Neural crest cell (in vitro differentiated cells): ENCODE results near the gene RRP7A. TPM values are rescaled to one million over a fixed set of nuclear protein-coding genes. Genes with fewer than 3 reads are reported as not detected.
"Not testable (repeated sequence)": the region's sequence is repeated elsewhere in the genome, so short reads cannot be mapped to it uniquely, and the experiment has no call there.

Source experiments
- DNase-seq: peaks from one replicate; pipeline ENCODE4 v3.0.0; 2021; ENCODE audit warnings: low read depth, mixed read lengths, low spot score
- H3K27ac Mint-ChIP-seq: one replicate; pipeline ENCODE4 v1.8.0; 2021; ENCODE audit warnings: mild to moderate bottlenecking, mixed read lengths; ENCODE audit not compliant: unreplicated experiment
- H3K27me3 Mint-ChIP-seq: 2 replicates; pipeline ENCODE4 v1.8.0; 2021; ENCODE audit warnings: low read depth, mild to moderate bottlenecking, mixed read lengths
- H3K36me3 Mint-ChIP-seq: 2 replicates; pipeline ENCODE4 v1.8.0; 2021; ENCODE audit warnings: low read depth, mild to moderate bottlenecking, mixed read lengths
- H3K4me1 Mint-ChIP-seq: 2 replicates; pipeline ENCODE4 v1.8.0; 2021; ENCODE audit warnings: mixed read lengths
- H3K4me3 Mint-ChIP-seq: one replicate; pipeline ENCODE4 v1.8.0; 2021; ENCODE audit warnings: mild to moderate bottlenecking, mixed read lengths
- H3K9me3 Mint-ChIP-seq: 2 replicates; pipeline ENCODE4 v1.8.0; 2021; ENCODE audit warnings: mixed read lengths
- total RNA-seq: library from RNA; stranded (reverse); gene quantifications from 2 replicates; pipeline ENCODE4 v1.2.1, GENCODE V29; 2021
- TF ChIP-seq, protein P1 (sequence below): fragments of 200-600 bp; sonication (generic); conservative IDR thresholded peaks from 2 replicates; pipeline ENCODE4 v1.5.0; 2021; ENCODE audit warnings: antibody characterized with exemption, mild to moderate bottlenecking

The RRP7A gene
- total RNA-seq, 1 donor from 2014 or later = 78.0 TPM

DNA sequence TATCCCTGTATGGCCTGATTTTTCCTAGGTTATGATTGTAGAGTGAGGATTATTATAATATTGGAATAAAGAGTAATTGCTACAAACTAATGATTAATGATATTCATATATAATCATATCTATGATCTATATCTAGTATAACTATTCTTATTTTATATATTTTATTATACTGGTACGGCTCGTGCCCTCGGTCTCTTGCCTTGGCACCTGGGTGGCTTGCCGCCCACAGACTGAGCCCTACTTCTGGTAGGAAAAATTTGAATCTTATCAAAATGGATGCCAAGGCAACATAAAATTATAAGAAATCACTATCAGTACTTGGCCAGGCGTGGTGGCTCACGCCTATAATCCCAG, 32.7 kb upstream of the RRP7A start:
- DNase-seq, H3K27ac Mint-ChIP-seq, H3K36me3 Mint-ChIP-seq, H3K9me3 Mint-ChIP-seq: not testable (repeated sequence)
- Mint-ChIP-seq H3K4me3 (peak overlapping the region; percentile 86), H3K4me1 (peaks cover 11% of the 10 kb centered on the region), H3K27me3 (peaks cover 23% of the 10 kb centered on the region)
- TF ChIP-seq, protein P1, sequence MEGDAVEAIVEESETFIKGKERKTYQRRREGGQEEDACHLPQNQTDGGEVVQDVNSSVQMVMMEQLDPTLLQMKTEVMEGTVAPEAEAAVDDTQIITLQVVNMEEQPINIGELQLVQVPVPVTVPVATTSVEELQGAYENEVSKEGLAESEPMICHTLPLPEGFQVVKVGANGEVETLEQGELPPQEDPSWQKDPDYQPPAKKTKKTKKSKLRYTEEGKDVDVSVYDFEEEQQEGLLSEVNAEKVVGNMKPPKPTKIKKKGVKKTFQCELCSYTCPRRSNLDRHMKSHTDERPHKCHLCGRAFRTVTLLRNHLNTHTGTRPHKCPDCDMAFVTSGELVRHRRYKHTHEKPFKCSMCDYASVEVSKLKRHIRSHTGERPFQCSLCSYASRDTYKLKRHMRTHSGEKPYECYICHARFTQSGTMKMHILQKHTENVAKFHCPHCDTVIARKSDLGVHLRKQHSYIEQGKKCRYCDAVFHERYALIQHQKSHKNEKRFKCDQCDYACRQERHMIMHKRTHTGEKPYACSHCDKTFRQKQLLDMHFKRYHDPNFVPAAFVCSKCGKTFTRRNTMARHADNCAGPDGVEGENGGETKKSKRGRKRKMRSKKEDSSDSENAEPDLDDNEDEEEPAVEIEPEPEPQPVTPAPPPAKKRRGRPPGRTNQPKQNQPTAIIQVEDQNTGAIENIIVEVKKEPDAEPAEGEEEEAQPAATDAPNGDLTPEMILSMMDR = peak; percentile 4

DNA sequence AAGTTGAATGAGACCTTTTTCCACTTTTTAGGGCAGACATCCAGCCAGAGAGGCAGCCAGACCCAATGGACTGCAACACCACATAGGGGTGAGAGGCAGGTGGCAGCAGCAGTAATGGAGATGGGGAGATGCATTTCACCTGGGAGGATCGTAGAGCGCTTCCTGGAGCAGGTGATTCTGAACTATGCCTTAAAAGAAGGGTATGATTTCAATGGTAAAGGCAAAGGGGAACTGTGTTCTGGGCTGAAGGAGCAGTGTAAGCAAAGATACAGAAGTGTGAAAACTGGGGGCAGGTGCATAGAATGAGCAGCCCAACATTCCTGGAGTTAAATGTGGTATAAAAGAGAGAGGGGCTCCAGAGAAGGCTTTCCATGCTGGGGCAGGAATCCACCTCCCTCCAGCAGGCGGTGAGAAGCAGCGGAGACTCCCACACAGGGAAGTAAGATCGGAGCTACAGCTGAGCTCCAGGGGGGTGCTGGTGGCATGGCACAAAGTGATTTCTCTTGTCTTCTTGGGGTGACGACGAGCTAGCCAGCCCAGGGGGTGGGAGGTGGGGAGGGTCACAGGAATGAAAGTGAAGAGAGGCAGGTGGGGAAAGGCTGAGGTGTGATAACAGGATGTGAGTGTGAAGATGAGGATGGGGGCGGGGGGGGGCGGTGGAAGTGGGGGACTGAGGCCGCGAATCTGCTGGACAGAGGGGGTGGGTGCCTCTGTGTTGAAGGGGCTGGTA, 29.9 kb upstream of the RRP7A start:
- no peak for DNase-seq
- TF ChIP-seq, protein P1 = no peak
- H3K4me1 Mint-ChIP-seq = peaks cover 11% of the 10 kb centered on the region
- H3K27me3 Mint-ChIP-seq = peaks cover 23% of the 10 kb centered on the region
- peaks cover 4% of the 10 kb centered on the region for H3K9me3 Mint-ChIP-seq
- no peaks in the 10 kb centered on the region for H3K36me3 Mint-ChIP-seq
- no peak overlapping the region for H3K4me3 Mint-ChIP-seq
- H3K27ac Mint-ChIP-seq = no peak overlapping the region

DNA sequence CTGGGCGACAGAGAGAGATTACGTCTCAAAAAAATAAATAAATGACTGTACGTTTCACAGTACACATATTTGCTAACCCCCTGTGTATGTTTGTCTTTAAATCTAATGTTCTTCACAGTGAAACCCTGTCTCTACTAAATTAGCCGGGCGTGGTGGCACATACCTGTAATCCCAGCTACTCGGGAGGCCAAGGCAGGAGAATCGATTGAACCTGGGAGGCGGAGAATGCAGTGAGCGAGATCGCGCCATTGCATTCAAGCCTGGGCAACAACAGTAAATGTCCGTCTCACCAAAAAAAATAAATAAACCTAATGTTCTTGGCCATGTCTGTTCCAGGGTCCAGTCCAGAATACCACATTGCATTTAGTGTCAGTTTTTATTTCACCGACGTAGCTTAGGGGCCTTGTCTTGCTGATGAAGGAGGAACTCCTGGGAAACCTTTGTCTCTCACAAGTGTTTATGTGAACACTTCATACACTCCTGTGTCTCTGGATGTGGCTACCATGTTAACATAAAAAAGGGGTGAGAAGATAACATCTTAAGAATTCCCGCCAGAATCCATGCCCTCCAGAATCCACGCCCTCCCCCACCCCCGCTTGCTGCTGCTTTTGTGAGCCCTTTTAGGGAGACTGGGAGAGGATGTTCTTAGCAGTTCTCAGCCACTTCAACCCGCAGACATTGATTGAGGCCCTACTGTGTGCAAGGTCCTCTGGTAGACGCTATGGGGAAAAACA, 29.2 kb upstream of the RRP7A start:
- Mint-ChIP-seq H3K4me1 (peaks cover 9% of the 10 kb centered on the region), H3K9me3 (peaks cover 4% of the 10 kb centered on the region), H3K27me3 (peaks cover 22% of the 10 kb centered on the region), H3K36me3 (no peaks in the 10 kb centered on the region), H3K27ac (no peak overlapping the region), H3K4me3 (no peak overlapping the region)
- TF ChIP-seq, protein P1 = no peak
- no peak for DNase-seq

DNA sequence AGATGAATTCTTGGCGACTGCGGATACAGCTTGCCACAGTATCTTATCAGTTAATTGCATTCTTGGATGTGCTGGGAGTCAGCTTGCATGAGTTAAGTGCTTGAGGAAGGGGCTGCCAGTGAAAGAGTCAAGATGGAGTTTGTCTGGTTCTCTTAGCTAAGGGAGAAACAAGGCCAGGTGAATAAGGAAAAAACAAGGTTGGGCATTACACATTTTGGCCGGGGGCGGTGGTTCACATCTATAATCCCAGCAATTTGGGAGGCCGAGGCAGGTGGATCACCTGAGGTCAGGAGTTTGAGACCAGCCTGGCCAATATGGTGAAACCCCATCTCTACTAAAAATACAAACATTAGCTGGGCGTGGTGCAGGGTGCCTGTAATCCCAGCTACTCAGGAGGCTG, 28.5 kb upstream of the RRP7A start:
- H3K27ac Mint-ChIP-seq, H3K4me1 Mint-ChIP-seq, H3K4me3 Mint-ChIP-seq, H3K36me3 Mint-ChIP-seq, DNase-seq, H3K9me3 Mint-ChIP-seq: not testable (repeated sequence)
- peaks cover 19% of the 10 kb centered on the region for H3K27me3 Mint-ChIP-seq

DNA sequence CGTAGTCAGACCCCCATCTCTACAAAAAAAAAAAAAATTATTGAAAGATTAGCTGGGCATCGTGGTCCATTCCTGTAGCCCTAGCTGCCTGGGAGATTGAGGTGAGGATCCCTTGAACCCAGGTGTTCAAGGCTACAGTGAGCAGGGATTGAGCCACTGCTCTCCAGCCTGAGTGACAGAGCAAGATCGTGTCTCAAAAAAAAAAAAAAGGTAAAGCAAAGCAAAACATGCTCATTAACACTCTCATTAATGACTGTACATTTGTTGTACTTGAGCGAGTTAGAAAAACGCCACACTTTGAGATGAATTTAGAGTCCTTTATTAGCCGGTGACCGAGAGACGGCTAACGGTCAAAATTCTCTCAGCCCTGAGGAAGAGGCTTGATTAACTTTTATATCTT, 28.0 kb upstream of the RRP7A start:
- peaks cover 4% of the 10 kb centered on the region for H3K9me3 Mint-ChIP-seq
- no peak overlapping the region for H3K27ac Mint-ChIP-seq
- no peak overlapping the region for H3K4me3 Mint-ChIP-seq
- H3K36me3 Mint-ChIP-seq = no peaks in the 10 kb centered on the region
- no peak for DNase-seq
- peaks cover 14% of the 10 kb centered on the region for H3K27me3 Mint-ChIP-seq
- TF ChIP-seq, protein P1 = no peak
- H3K4me1 Mint-ChIP-seq = no peaks in the 10 kb centered on the region

DNA sequence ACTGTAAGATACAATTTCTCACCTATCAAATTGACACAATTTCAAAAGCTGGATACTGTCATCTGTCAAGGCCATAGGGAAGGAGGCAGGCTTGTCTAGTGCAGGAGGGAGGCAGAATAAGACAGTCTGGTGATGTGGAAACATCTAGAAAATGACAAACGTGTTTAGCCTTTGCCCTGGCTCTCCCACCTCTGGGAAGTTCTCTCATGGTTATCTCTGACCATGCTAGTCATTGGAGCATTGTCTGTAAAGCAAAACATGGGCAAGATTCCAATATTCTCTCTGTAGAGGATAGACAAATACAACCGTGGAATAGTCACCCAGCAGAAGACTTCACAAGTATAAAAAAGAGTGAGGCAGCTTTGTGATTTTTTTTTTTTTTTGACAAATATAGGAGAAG, 25.1 kb upstream of the RRP7A start:
- TF ChIP-seq, protein P1 = no peak
- Mint-ChIP-seq H3K27me3 (peaks cover 9% of the 10 kb centered on the region), H3K4me3 (no peak overlapping the region), H3K36me3 (no peaks in the 10 kb centered on the region), H3K4me1 (no peaks in the 10 kb centered on the region), H3K27ac (no peak overlapping the region), H3K9me3 (no peaks in the 10 kb centered on the region)
- DNase-seq = no peak

DNA sequence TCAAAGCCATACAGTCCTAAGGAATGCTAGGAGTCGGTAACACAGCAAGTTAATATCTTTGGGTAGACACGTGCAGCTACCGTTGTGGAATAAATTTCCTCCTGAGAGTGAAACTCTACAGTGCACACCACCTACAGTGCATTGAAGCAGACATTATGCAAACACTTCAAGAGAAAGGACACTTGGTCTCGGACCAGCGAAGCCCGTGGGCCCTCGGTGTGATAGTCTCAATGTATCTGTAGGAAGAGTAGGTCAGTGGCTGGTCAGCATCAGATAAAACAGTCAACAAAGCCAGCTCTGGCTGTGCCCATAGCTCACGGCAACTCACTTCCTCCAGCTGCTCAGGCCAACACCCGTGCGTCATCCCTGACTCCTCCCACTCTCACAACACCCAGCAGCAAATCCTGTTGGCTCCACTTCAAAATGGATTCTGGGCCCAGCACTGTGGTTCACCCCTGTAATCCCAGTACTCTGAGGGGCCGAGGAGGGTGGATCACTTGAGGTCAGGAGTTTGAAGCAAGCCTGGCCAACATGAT, 19.7 kb upstream of the RRP7A start:
- H3K36me3 Mint-ChIP-seq, H3K27me3 Mint-ChIP-seq, DNase-seq, H3K4me3 Mint-ChIP-seq, H3K4me1 Mint-ChIP-seq, H3K27ac Mint-ChIP-seq, H3K9me3 Mint-ChIP-seq: not testable (repeated sequence)

DNA sequence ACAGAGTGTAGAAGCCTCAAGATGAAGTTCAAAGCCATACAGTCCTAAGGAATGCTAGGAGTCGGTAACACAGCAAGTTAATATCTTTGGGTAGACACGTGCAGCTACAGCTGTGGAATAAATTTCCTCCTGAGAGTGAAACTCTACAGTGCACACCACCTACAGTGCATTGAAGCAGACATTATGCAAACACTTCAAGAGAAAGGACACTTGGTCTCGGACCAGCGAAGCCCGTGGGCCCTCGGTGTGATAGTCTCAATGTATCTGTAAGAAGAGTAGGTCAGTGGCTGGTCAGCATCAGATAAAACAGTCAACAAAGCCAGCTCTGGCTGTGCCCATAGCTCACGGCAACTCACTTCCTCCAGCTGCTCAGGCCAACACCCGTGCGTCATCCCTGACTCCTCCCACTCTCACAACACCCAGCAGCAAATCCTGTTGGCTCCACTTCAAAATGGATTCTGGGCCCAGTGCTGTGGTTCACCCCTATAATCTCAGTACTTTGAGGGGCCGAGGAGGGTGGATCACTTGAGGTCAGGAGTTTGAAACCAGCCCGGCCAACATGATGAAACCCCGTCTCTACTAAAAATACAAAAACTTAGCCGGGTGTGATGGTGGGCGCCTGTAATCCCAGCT, 17.7 kb upstream of the RRP7A start:
- DNase-seq, H3K27me3 Mint-ChIP-seq, H3K36me3 Mint-ChIP-seq, H3K4me3 Mint-ChIP-seq, H3K27ac Mint-ChIP-seq, H3K9me3 Mint-ChIP-seq: not testable (repeated sequence)
- H3K4me1 Mint-ChIP-seq = peaks cover 20% of the 10 kb centered on the region
